Liver (tissue), 3 donors: ENCODE results near the gene HPN.

Experiments used
- FOXA1 ChIP-seq: IDR thresholded peaks from 2 replicates; pipeline ENCODE4 v1.6.1; 2016; ENCODE audit warnings: antibody characterized with exemption
- TF ChIP-seq, protein P1 (sequence below): fragments of 150-350 bp; IDR thresholded peaks from 2 replicates; pipeline ENCODE4 v1.5.1; 2017; ENCODE audit warnings: improper control_type of control experiment, low read depth, low read length; ENCODE audit not compliant: missing input control
- TF ChIP-seq, protein P2 (sequence below): IDR thresholded peaks from 2 replicates; pipeline ENCODE4 v1.6.1; 2016; ENCODE audit warnings: antibody characterized with exemption
- donor health status: healthy.
- donor health status: healthy.

GRCh38 chr19:35000338-35000646 is 41.2 kb upstream of the HPN start:
- TF ChIP-seq, protein P1, sequence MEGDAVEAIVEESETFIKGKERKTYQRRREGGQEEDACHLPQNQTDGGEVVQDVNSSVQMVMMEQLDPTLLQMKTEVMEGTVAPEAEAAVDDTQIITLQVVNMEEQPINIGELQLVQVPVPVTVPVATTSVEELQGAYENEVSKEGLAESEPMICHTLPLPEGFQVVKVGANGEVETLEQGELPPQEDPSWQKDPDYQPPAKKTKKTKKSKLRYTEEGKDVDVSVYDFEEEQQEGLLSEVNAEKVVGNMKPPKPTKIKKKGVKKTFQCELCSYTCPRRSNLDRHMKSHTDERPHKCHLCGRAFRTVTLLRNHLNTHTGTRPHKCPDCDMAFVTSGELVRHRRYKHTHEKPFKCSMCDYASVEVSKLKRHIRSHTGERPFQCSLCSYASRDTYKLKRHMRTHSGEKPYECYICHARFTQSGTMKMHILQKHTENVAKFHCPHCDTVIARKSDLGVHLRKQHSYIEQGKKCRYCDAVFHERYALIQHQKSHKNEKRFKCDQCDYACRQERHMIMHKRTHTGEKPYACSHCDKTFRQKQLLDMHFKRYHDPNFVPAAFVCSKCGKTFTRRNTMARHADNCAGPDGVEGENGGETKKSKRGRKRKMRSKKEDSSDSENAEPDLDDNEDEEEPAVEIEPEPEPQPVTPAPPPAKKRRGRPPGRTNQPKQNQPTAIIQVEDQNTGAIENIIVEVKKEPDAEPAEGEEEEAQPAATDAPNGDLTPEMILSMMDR, result no peak
- TF ChIP-seq FOXA1, result no peak
- TF ChIP-seq, protein P2, sequence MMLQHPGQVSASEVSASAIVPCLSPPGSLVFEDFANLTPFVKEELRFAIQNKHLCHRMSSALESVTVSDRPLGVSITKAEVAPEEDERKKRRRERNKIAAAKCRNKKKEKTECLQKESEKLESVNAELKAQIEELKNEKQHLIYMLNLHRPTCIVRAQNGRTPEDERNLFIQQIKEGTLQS, result no peak
